ENCODE data around the gene COTL1.

GRCh38 chr16:84538222-84538840 lies 79.5 kb downstream of the COTL1 start:
- TF ChIP-seq GABPB1 (CRISPR knock-in tag; IDR thresholded peaks at IDR 0.05) (no peak), RORA (CRISPR knock-in tag; IDR thresholded peaks at IDR 0.05) (no peak), ZBTB33 (CRISPR knock-in tag; IDR thresholded peaks at IDR 0.05) (no peak), BCL3 (CRISPR knock-in tag; IDR thresholded peaks at IDR 0.05) (no peak), TMF1 (CRISPR knock-in tag; IDR thresholded peaks at IDR 0.05; ENCODE audit: low read depth) (no peak), FOXJ3 (CRISPR knock-in tag; IDR thresholded peaks at IDR 0.05; ENCODE audit: borderline replicate concordance) (no peak), REST (IDR thresholded peaks at IDR 0.05; ENCODE audit: borderline replicate concordance in 1 of 2, low read depth in 1 of 2, low read length in 2 of 2) (no peak), AGO1 (IDR thresholded peaks at IDR 0.05; ENCODE audit: low read depth, low read length, poor library complexity, severe bottlenecking) (no peak), RFXAP (CRISPR knock-in tag; IDR thresholded peaks at IDR 0.05; ENCODE audit: borderline replicate concordance) (no peak), GABPA (IDR thresholded peaks at IDR 0.05; ENCODE audit: low read depth, low read length) (no peak), GABPA (CRISPR knock-in tag; IDR thresholded peaks at IDR 0.05; ENCODE audit: low read depth) (no peak), ZNF318 (CRISPR knock-in tag; IDR thresholded peaks at IDR 0.05) (no peak), CTCF (CRISPR knock-in tag; IDR thresholded peaks at IDR 0.05) (no peak)
